Mesenchymal stem cell (in vitro differentiated cells and primary cell): ENCODE data around the gene CAMKMT.

ENCODE experiments used
- DNase-seq: peaks from one replicate; pipeline ENCODE4 v3.0.0-alpha.2; 2013
- H2AFZ ChIP-seq: one replicate; pipeline ENCODE4 v1.6.1; 2013; ENCODE audit warnings: low read depth, mild to moderate bottlenecking, control low read depth, inconsistent platforms, low read length, moderate library complexity
- H2AK5ac ChIP-seq: 2 replicates; pipeline ENCODE4 v1.6.1; 2013; ENCODE audit warnings: low read length, moderate library complexity, mild to moderate bottlenecking, inconsistent platforms; ENCODE audit not compliant: severe bottlenecking
- H2BK120ac ChIP-seq: one replicate; pipeline ENCODE4 v1.6.1; 2013; ENCODE audit warnings: low read depth, mild to moderate bottlenecking, inconsistent platforms, low read length, moderate library complexity
- H2BK12ac ChIP-seq, 2 experiments: one replicate each; pipeline ENCODE4 v1.6.1; 2013; ENCODE audit warnings: inconsistent platforms in 2 of 2, low read length in 2 of 2, mild to moderate bottlenecking in 2 of 2, moderate library complexity in 2 of 2, control low read depth in 1 of 2
- H2BK15ac ChIP-seq: one replicate; pipeline ENCODE4 v1.6.1; 2013; ENCODE audit warnings: mild to moderate bottlenecking, low read depth, inconsistent platforms; ENCODE audit not compliant: poor library complexity, severe bottlenecking
- H2BK5ac ChIP-seq: 2 replicates; pipeline ENCODE4 v1.6.1; 2013; ENCODE audit warnings: low read depth, mild to moderate bottlenecking, low read length, control low read depth, inconsistent platforms; ENCODE audit not compliant: poor library complexity, severe bottlenecking
- H3K14ac ChIP-seq, 2 experiments: one replicate each; pipeline ENCODE4 v1.6.1; 2013; ENCODE audit warnings: inconsistent platforms in 2 of 2, low read length in 2 of 2, control low read depth in 1 of 2, mild to moderate bottlenecking in 1 of 2, moderate library complexity in 1 of 2
- H3K18ac ChIP-seq, 2 experiments: one replicate each; pipeline ENCODE4 v1.6.1; 2013; ENCODE audit warnings: inconsistent platforms in 2 of 2, low read length in 2 of 2, control low read depth in 1 of 2, low read depth in 1 of 2, mild to moderate bottlenecking in 1 of 2
- H3K23ac ChIP-seq, 2 experiments: one replicate each; pipeline ENCODE4 v1.6.1; 2013; ENCODE audit warnings: inconsistent platforms in 2 of 2, low read length in 2 of 2, mild to moderate bottlenecking in 2 of 2, moderate library complexity in 2 of 2, control low read depth in 1 of 2
- H3K27ac ChIP-seq: 2 replicates; pipeline ENCODE4 v1.5.1; 2013; ENCODE audit warnings: mild to moderate bottlenecking, moderate library complexity, low read length, control low read depth, inconsistent platforms; ENCODE audit not compliant: poor library complexity, severe bottlenecking
- H3K27me3 ChIP-seq, 2 experiments: 2 replicates each; pipeline versions ENCODE4 v1.6.1 to v1.7.0; 2013; ENCODE audit warnings: low read length in 2 of 2, mild to moderate bottlenecking in 2 of 2, moderate library complexity in 2 of 2, control low read depth in 1 of 2, inconsistent platforms in 1 of 2; ENCODE audit not compliant: control insufficient read depth in 1 of 2, insufficient read depth in 1 of 2
- H3K36me3 ChIP-seq, 2 experiments: 2 replicates each; pipeline versions ENCODE4 v1.6.1 to v1.7.0; 2013; ENCODE audit warnings: low read length in 2 of 2, control low read depth in 1 of 2, inconsistent platforms in 1 of 2, low read depth in 1 of 2, mild to moderate bottlenecking in 1 of 2; ENCODE audit not compliant: insufficient read depth in 2 of 2, control insufficient read depth in 1 of 2
- H3K4ac ChIP-seq, 2 experiments: one replicate each; pipeline ENCODE4 v1.6.1; 2013; ENCODE audit warnings: inconsistent platforms in 2 of 2, low read length in 2 of 2, mild to moderate bottlenecking in 2 of 2, moderate library complexity in 2 of 2, control low read depth in 1 of 2, low read depth in 1 of 2
- H3K4me1 ChIP-seq: 2 replicates; pipeline ENCODE4 v1.6.1; 2013; ENCODE audit warnings: low read depth, low read length, control low read depth; ENCODE audit not compliant: control insufficient read depth, insufficient read depth
- H3K4me2 ChIP-seq: 2 replicates; pipeline ENCODE4 v1.6.1; 2013; ENCODE audit warnings: low read length, mild to moderate bottlenecking, inconsistent platforms; ENCODE audit not compliant: poor library complexity, severe bottlenecking
- H3K4me3 ChIP-seq, 2 experiments: 2 replicates each; pipeline versions ENCODE4 v1.5.1 to v1.7.0; 2013; ENCODE audit warnings: low read length in 2 of 2, mild to moderate bottlenecking in 2 of 2, control low read depth in 1 of 2, low read depth in 1 of 2; ENCODE audit not compliant: insufficient read depth in 1 of 2
- H3K79me1 ChIP-seq: replicated peaks from 2 replicates; pipeline ENCODE4 v1.6.1; 2013; ENCODE audit warnings: mild to moderate bottlenecking, control low read depth, low read length, inconsistent platforms; ENCODE audit not compliant: poor library complexity, severe bottlenecking
- H3K9ac ChIP-seq: 2 replicates; pipeline ENCODE4 v1.7.0; 2013; ENCODE audit warnings: mild to moderate bottlenecking, low read length, moderate library complexity
- H3K9me3 ChIP-seq: 2 replicates; pipeline ENCODE4 v1.7.0; 2013; ENCODE audit warnings: mild to moderate bottlenecking, low read length; ENCODE audit not compliant: control insufficient read depth
- H4K8ac ChIP-seq: one replicate; pipeline ENCODE4 v1.6.1; 2013; ENCODE audit warnings: inconsistent platforms, mild to moderate bottlenecking, low read length, moderate library complexity
- H4K91ac ChIP-seq: one replicate; pipeline ENCODE4 v1.6.1; 2013; ENCODE audit warnings: mild to moderate bottlenecking, low read length, inconsistent platforms
- WGBS: methylation state at CpG from one replicate; pipeline ENCODE4 v1.1.7; 2013; ENCODE audit warnings: mixed read lengths; 5-methylcytosine and 5-hydroxymethylcytosine counted together

The CAMKMT gene

GRCh38 chr2:44746856-44747615 lies 385.3 kb downstream of the CAMKMT start:
- no peaks in the 10 kb centered on the region for H3K9me3 ChIP-seq
- H3K14ac ChIP-seq = no peak overlapping the region
- H2AK5ac ChIP-seq = no peak overlapping the region
- no peak overlapping the region for H3K23ac ChIP-seq
- no peak overlapping the region for H2BK5ac ChIP-seq
- H4K91ac ChIP-seq = no peak overlapping the region
- no peak for DNase-seq
- H2BK120ac ChIP-seq = no peak overlapping the region
- no peak overlapping the region for H3K27ac ChIP-seq
- WGBS = 82% methylated on average over 6 of the region's 8 CpGs
- H3K27me3 ChIP-seq = no peaks in the 10 kb centered on the region
- no peaks in the 10 kb centered on the region for H3K79me1 ChIP-seq
- no peak overlapping the region for H3K18ac ChIP-seq
- no peaks in the 10 kb centered on the region for H3K4me1 ChIP-seq
- no peak overlapping the region for H3K4ac ChIP-seq
- H2BK12ac ChIP-seq = no peak overlapping the region
- no peak overlapping the region for H3K9ac ChIP-seq
- no peak overlapping the region for H2BK15ac ChIP-seq
- no peak overlapping the region for H4K8ac ChIP-seq
- no peak overlapping the region for H2AFZ ChIP-seq
- no peak overlapping the region for H3K4me3 ChIP-seq
- H3K36me3 ChIP-seq = peaks cover 0 to 2% of the 10 kb centered on the region in 2 experiments
- no peak overlapping the region for H3K4me2 ChIP-seq

GRCh38 chr2:44747794-44748193 lies 386.0 kb downstream of the CAMKMT start:
- no peak overlapping the region for H4K8ac ChIP-seq
- no peak overlapping the region for H2AK5ac ChIP-seq
- no peak overlapping the region for H2BK120ac ChIP-seq
- no peaks in the 10 kb centered on the region for H3K9me3 ChIP-seq
- peaks cover 0 to 2% of the 10 kb centered on the region in 2 experiments for H3K36me3 ChIP-seq
- no peak overlapping the region for H3K14ac ChIP-seq
- no peak overlapping the region for H3K9ac ChIP-seq
- H3K4ac ChIP-seq = no peak overlapping the region
- H2BK15ac ChIP-seq = no peak overlapping the region
- no peak overlapping the region for H2BK5ac ChIP-seq
- no peak overlapping the region for H2AFZ ChIP-seq
- H2BK12ac ChIP-seq = no peak overlapping the region
- no peaks in the 10 kb centered on the region for H3K27me3 ChIP-seq
- H4K91ac ChIP-seq = no peak overlapping the region
- no peak overlapping the region for H3K4me3 ChIP-seq
- no peak overlapping the region for H3K18ac ChIP-seq
- H3K23ac ChIP-seq = no peak overlapping the region
- no peak overlapping the region for H3K4me2 ChIP-seq
- no peaks in the 10 kb centered on the region for H3K4me1 ChIP-seq
- no peak for DNase-seq
- no peaks in the 10 kb centered on the region for H3K79me1 ChIP-seq
- no peak overlapping the region for H3K27ac ChIP-seq

GRCh38 chr2:44751754-44752479 lies 390.2 kb downstream of the CAMKMT start:
- Histone ChIP-seq H2BK5ac (no peak overlapping the region), H2BK12ac (no peak overlapping the region), H3K79me1 (no peaks in the 10 kb centered on the region), H2AFZ (no peak overlapping the region), H4K8ac (no peak overlapping the region), H2BK120ac (no peak overlapping the region), H2AK5ac (no peak overlapping the region), H3K18ac (no peak overlapping the region), H3K27ac (no peak overlapping the region), H3K23ac (no peak overlapping the region), H3K4me3 (no peak overlapping the region), H3K14ac (no peak overlapping the region), H3K9ac (no peak overlapping the region), H2BK15ac (no peak overlapping the region), H3K4me1 (no peaks in the 10 kb centered on the region), H3K4me2 (no peak overlapping the region), H3K27me3 (no peaks in the 10 kb centered on the region), H3K9me3 (no peaks in the 10 kb centered on the region), H3K4ac (no peak overlapping the region), H3K36me3 (peaks cover 0 to 2% of the 10 kb centered on the region in 2 experiments), H4K91ac (no peak overlapping the region)
- WGBS = 85% methylated on average over 8 of the region's 8 CpGs
- no peak for DNase-seq

- no peak overlapping the region for H3K9ac ChIP-seq
- no peak overlapping the region for H4K8ac ChIP-seq
- no peaks in the 10 kb centered on the region for H3K9me3 ChIP-seq
- no peak for DNase-seq
- no peaks in the 10 kb centered on the region for H3K4me1 ChIP-seq
- H3K4me2 ChIP-seq = no peak overlapping the region
- no peak overlapping the region for H3K18ac ChIP-seq
- no peak overlapping the region for H2AFZ ChIP-seq
- H3K4me3 ChIP-seq = no peak overlapping the region
- 95% methylated on average over 2 of the region's 2 CpGs for WGBS
- H2BK120ac ChIP-seq = no peak overlapping the region
- H3K79me1 ChIP-seq = no peaks in the 10 kb centered on the region
- no peaks in the 10 kb centered on the region for H3K27me3 ChIP-seq
- H3K4ac ChIP-seq = no peak overlapping the region
- no peak overlapping the region for H2BK12ac ChIP-seq
- no peak overlapping the region for H3K23ac ChIP-seq
- peaks cover 0 to 2% of the 10 kb centered on the region in 2 experiments for H3K36me3 ChIP-seq
- no peak overlapping the region for H2BK15ac ChIP-seq
- H4K91ac ChIP-seq = no peak overlapping the region
- H3K27ac ChIP-seq = no peak overlapping the region
- no peak overlapping the region for H2BK5ac ChIP-seq
- no peak overlapping the region for H3K14ac ChIP-seq
- no peak overlapping the region for H2AK5ac ChIP-seq
Measured at GRCh38 chr2:44752761-44753160, 391.0 kb downstream of the CAMKMT start.
